ENCODE measurements around the gene EPHA2. TPM values are rescaled to one million over a fixed set of nuclear protein-coding genes. Genes with fewer than 3 reads are reported as not detected.

The EPHA2 gene
- total RNA-seq, 1 experiment from 2014 or later: 331 TPM

DNA sequence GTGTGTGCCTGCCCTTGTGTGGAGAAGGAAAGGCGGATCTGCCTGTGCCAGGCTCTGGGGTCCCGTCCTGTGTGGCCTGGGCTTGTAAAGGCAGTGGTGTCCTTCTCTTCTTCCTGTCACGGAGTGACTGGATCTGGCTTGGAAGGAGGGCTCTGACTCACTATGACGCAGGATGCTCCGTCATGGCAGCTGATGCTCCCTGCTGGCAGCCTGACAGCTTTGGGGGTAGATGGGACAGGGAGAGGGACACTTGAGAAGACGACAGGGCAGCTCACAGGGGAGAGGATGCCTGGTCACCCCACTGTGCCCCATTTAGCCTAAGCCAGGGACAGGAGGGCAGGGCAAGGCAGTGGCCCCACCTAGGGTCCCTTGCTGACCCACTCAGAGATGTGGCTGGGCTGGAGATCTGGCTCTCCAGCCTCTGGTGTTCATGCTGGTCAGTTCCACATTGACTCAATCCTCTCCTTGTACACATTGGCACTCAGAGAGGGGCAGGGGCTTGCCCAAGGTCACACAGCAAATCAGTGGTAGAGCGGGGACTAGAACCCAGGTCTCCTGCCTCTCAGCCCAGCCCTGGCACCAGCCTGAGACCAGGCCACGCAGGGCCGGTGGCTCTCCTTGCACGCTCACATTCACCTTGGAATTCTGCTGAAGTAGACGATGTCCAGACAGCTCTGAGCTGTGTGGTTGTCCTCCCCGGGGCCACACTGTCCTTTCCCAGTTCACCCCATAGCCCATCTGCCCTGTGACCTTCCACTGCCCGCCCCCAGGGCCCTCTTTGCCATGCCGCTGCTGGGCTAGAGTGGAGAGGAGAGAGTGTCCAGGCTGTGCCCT is 79.6 kb downstream of the EPHA2 start:
- DNase-seq (ENCODE audit: low spot score): no peak

GRCh38 chr1:16075337-16076030 is 80.4 kb downstream of the EPHA2 start:
- DNase-seq (ENCODE audit: low spot score): no peak

Other genes with a start within 250 kb of the EPHA2 start
- gene ZBTB17, start 180.0 kb downstream of the EPHA2 start, total RNA-seq (2014; rRNA removed; shearing (Covaris generic)): 44.1 and 45.5 TPM in 2 replicates
- gene SRARP, start 151.8 kb downstream of the EPHA2 start, total RNA-seq (2014; rRNA removed; shearing (Covaris generic)): not detected in 2 replicates
- not detected in 2 replicates for gene HSPB7, start 138.0 kb downstream of the EPHA2 start, total RNA-seq (2014; rRNA removed; shearing (Covaris generic))
- gene CLCNKA, start 134.0 kb downstream of the EPHA2 start, total RNA-seq (2014; rRNA removed; shearing (Covaris generic)): not detected in 2 replicates
- gene CLCNKB, start 112.3 kb downstream of the EPHA2 start, total RNA-seq (2014; rRNA removed; shearing (Covaris generic)): not detected in 2 replicates
- 0.34 and 0.43 TPM in 2 replicates for gene FAM131C, start 82.4 kb downstream of the EPHA2 start, total RNA-seq (2014; rRNA removed; shearing (Covaris generic))
- gene ARHGEF19, start 56.6 kb upstream of the EPHA2 start, total RNA-seq (2014; rRNA removed; shearing (Covaris generic)): 15.8 and 15.9 TPM in 2 replicates
- 16.3 and 25.7 TPM in 2 replicates for gene CPLANE2, start 81.1 kb upstream of the EPHA2 start, total RNA-seq (2014; rRNA removed; shearing (Covaris generic))
- 10.8 and 16.3 TPM in 2 replicates for gene FBXO42, start 196.4 kb upstream of the EPHA2 start, total RNA-seq (2014; rRNA removed; shearing (Covaris generic))
- gene SZRD1, start 211.2 kb upstream of the EPHA2 start, total RNA-seq (2014; rRNA removed; shearing (Covaris generic)): 92.5 and 108 TPM in 2 replicates